UCSD-AML1 (cell line): ENCODE measurements around the gene HMCN1.

ENCODE experiments used
- DNase-seq: peaks from one replicate; lab custom pipeline; 2025; ENCODE audit not compliant: unreplicated experiment; lab: John Stamatoyannopoulos, UW

HMCN1 gene

DNA sequence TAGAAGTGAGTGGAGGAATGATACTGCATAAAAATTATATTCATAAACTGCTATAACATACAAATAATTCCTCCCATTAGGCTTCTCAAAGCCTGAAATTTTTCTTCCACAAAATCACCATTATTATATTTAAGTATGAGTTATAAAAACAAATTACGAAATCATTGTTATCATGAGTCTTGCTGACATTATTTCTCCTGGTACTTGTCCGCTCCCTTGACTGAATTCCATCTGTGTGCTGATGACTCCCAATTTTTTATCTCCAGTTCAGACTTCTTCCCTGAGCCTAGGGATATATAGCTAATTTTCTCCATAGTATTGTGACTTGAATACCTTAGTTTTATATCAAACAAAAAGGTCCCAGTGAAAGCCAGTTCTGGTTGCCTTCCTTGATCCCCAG, 268.2 kb downstream of the HMCN1 start:
- DNase-seq = no peak

DNA sequence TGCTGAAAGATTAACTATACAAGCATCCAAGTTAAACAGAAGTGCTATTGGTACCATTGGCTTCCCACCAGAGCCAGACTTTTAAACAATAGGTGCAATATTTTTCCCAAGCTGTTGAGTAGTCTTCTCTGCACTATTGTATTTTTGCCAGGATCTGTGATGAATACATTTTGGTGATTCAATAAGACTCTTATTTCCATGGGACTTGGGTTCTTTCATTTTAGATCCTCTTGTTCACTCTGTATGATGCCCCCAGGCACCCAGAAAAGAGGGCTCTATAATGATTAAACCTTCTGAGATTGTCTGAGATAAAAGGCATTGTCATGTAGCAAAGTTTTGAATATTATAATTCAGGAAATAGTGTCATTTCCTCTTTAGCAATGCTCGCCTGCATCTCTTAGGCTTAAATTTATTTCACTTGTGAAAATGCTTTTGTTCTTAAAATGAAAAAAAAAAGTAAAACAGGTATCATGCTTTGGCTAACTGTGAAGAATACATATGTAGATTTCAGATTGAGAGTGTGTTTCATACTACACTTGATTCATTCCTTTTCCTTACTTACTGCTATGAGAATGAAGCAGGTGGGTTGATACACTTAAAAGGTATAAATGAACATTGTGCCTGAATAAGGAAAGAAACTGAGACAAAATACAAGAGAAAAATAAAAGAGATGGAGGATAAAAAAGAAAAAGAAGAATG, 275.0 kb downstream of the HMCN1 start:
- DNase-seq = no peak

DNA sequence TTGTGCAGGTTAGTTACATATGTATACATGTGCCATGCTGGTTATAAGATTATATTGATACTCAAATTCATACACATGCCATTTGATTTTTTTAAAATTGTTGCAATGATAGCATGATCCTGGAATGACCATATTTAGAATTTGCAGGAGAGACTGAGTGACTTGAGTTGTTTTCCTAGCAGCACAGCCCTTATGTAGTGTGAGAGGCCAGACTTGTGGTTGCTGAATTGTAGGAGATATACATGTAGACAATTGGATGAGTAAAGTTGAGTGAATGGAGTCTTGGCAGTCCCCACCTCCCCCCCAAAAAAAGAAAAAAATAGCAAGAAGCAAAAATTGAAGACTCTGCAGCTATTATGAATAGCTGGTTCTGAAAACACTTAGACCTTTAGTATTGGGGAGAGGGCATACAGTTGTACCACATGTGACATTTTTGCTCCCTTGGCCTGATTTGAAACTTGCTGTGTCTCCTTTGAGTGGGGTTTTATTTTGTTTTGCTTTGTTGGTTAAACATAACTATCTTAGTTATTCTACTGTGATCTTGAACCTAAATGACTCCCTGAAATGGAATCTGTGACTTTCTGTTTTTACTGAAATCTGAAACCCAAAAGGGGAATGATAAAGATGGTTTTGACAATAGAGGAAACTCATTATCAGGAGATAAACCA, 280.3 kb downstream of the HMCN1 start:
- no peak for DNase-seq

DNA sequence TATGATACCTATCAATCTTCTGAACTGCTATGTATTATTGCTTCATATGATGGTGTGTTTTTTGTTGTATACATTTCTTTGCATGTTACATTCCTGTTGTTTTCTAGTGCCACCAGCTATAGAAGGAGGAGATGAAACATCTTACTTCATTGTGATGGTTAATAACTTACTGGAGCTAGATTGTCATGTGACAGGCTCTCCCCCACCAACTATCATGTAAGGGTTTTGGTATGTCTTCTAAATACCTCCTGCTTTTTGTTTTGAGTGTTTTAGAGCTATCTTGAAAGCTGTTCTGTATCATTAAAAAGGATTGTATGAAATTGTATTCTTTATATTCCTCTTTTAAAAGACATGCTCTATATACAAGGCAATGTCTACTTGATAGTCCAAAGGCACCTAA, 282.7 kb downstream of the HMCN1 start:
- no peak for DNase-seq

DNA sequence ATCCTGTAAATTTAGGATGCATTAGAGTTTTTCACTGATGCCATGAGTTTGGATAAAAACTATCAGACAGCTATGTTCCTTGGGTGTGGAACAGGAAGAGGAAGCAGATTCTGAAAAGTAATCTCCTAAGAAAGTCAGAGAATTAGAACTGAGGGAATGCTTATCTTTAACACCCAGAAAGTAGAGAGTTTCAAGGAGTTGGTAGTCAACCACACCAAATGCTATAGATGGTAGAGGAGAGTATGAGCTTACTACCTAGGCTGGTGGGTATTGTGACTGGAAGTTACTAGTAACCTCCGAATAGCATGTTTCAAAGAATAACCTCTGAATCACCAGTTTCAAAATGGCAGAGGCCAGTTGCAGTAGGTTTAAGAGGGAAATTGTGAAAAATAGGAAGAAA, 288.0 kb downstream of the HMCN1 start:
- DNase-seq = no peak

DNA sequence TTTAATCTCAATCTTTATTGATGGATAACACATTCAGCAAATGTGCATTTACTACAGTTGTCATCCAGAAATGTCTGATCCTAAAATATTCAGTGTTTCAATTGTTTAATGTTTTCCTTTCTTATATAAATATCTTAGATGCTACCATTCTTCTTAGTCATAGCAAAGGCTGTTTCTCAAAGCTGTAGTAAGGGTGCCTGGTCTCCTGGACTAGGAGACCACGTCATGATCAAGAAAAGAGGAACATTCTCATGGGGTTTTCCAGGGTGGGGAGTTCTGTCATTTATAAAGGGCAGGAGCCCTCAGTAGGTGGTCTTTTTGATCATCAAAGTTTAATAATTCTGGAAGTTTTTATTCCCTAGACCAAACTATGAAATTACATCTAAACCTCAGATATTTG, 292.8 kb downstream of the HMCN1 start:
- no peak for DNase-seq

DNA sequence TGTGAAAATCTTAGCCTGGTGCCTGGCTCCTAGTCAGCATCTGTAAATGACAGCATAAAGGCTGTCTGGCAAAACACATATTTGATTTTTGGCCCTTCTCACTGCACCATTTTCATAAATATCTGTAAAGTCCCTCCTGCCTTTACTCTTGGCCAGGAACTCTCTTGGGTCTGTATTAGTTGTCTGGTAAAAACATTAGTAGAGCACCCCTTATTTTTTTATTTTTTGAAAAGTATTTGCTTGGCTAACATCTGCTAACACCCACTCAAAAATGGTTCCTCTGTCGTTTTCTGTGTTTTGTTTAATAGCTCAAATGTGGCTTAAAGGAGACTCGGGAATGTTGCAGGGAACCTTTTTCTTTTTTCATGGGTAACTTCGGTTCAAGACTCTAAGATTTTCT, 293.4 kb downstream of the HMCN1 start:
- no peak for DNase-seq

DNA sequence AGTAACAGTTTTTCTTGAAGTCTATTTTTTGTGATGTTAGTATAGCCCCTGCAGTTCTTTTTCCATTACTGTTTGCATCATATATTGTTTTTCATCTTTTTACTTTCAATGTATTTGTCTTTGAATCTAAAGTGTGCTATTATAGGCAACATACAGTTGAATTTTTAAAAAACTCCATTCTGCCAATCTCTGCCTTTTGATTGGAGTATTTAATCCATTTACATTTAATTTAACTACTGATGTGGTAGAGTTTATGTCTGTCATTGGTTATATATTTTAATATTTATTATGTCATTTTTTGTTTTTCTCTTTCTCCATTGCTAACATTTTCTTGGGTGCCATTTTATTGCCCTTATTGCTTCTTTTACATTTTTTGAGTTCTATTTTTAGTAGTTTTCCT, 296.3 kb downstream of the HMCN1 start:
- no peak for DNase-seq

DNA sequence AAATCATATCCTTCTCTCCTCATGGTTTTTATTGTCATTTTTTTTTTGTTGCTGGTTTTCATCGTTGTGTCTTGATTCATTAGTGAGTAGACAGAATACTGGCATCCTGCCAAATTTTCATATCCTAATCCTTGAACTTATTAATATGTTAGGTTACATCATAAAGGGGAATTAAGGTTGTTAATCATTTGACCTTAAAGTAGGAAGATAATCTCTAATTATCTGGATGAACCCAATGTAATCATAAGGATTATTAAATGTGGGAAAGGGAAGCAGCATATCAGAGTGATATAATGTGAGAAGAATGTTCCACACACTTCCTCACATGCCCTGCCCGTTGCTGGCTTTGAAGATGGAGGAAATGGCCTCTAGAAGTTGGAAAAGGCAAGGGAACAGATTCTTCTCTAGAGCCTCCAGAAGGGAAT, 299.7 kb downstream of the HMCN1 start:
- DNase-seq = no peak

DNA sequence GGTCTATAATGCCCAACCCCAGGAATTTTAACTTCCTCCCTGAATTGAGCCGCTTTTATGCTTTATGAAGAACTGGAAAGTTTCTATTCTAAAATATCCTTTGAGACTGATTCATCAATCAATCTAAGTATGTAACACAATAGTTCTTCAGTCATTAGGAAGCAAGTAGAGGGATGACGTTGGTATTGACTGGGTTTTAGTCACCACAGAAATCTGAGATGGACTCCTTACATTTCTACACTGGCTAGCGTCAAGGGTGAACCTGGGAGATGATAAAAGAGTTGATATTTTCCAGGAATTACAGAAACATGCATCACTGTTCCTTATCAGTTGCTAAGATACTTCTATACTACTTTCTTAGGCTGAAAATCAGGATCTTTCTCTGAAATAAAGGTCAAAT, 308.0 kb downstream of the HMCN1 start:
- no peak for DNase-seq

DNA sequence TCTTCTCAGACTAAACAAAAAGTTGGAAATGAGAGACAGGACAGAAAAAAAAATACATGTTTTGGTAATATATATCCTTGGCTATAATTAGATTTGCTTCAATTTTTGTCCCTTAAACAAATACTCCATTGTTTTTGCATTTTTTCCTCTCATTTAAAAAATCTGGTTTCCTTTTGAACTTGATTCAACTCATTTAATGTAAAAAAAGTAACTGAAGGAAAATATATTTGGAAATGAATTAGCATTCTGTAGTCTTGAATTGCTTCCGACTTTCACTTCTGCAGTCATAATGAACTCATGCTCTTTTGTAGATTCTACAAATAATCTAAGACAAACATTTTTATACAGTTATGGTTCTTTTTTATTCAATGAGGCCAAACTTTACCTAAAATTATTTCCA, 309.1 kb downstream of the HMCN1 start:
- DNase-seq = no peak

DNA sequence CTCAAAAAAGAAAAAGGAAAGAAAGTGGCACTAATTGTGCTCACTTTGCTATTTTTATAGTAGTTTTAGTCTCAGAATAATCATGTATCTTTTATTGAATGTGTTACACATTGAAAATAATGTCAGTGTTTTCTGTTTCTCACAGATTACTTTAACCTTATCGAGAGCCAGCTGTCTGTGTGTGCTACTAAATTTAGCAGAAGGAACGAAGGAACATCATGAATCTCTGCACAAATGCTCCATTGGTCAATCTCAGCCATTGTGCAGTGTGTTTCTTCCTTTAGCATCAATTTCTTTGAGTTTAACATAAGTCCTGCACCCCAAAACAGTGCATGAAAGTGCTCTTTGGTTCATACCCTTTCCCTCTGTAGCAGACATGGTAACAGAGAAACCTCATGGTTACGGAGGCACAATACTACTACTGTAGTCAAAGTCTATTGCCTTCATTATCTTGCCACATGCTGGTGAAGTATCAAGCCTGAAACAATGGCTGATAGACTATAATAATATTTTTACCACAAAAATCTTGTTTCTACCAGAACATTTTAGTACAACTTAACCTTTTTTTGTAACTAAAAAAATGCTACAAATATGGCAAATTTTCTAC, 310.0 kb downstream of the HMCN1 start:
- no peak for DNase-seq

DNA sequence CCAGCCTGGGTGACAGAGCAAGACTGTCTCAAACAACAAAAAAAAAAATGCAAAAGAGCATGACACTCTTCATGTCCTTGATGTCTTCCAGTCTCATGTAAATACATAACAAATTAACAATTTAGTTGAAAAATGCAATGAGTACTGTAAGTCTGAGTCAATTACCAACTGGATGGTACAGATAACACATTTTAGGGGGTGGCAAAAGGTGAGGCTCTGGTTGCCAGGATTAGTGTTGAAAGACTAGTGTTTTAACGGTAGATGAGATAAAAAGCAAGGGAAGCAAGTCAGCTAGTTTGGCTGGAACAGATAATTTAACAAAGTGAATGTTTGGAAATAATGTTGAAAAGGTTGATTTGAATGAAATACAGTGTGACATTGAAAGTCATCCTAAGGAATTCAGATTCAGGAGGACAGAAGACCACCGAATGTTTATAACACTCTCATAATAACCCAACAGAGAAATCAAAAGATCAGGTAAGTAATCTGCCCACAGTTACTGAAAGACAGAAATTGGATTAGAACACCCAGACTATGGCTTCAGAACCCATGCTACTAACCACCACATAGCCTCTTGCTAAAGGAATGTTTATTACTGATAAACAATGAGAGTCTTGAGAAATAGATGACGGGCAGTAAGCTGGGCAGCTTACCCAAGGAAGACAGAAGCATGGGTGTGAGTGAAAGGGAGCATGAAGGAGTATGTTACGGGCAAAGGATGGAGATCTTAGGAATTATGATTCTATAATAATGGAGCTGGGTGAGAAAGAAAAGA, 312.4 kb downstream of the HMCN1 start:
- no peak for DNase-seq

DNA sequence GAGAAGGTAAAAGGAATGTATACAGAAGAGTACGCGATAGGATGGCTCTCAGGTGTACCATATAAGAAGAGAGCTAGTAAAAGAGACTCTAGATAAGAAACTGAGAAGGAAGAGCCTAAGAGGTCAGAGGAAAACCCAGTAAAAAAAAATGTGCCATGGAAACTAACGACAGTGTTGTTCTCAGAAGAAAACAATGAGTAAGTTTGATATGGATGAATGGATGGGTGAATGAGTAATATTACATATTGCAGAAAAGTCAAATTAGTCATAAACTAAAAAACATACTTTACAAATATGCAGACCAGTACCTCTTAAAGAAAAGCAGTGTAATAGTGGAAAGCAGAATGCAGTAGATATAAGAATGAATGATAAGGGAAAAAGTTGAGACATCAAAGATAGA, 316.2 kb downstream of the HMCN1 start:
- DNase-seq = no peak

DNA sequence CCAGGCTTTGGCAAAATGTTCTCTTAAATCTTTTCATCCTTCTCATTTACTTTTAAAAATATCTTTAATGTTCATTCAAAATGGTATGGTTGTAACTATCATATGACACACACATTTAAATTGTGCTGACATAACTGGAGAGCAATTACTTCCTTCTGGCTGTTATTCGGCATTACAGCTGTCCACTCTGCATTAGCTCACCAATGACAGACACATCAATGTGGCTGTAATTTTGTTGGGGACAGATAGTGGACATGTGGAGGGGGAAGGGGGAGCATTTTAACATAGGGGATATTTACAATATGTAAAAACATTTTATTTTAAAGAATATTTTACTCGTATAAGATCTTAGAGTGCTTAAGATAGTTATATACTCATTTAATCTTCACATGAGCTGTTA, 319.8 kb downstream of the HMCN1 start:
- DNase-seq = no peak

DNA sequence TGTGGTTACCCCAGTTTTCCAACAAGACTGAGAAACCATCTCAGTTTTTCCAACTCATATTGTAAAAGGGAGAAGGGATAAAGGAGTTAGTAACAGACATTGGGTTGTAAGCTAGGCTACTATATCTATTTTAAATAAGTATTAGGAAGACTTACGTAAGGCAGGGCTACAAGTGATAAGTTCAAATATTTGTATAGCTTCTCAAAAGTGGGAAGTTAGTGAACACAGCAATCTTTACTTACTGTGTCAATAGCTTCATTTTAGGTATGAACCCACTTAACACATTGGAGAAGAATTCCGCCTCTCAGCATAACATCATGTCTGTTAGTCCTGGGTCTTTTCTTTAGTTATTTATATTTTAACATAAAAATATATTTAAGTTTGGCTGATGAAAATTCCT, 320.7 kb downstream of the HMCN1 start:
- no peak for DNase-seq

DNA sequence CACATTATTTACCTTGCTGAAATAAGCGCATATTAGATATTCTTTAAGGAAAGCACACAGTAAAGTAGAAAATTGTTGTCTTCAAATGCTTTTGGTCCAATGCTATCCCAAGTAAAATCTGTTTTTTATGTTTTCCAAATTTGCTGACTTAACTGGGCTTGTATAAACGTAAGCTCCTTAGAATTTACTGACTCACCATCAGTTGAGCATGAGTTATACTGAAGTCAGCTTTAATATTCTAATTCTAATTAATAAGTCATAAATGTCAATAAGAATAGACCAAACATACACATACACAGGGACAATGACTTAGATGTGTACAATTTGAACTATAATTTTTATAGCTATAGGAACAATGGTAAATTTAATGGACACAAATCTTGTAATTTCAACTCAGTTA, 321.7 kb downstream of the HMCN1 start:
- DNase-seq = no peak

DNA sequence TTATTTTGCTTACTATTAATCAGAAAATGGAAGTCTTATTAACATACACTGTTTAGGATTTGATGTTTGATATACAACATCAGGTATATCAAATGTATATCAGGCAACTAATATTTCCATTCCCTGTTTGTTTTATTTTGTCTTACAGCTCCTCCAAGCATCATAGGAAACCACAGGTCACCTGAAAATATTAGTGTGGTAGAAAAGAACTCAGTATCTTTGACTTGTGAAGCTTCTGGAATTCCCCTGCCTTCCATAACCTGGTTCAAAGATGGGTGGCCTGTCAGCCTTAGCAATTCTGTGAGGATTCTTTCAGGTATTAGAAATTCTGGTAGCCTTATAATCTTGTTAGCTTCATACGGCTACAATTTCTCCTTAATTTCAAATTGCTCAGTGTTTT, 322.9 kb downstream of the HMCN1 start:
- DNase-seq = no peak

DNA sequence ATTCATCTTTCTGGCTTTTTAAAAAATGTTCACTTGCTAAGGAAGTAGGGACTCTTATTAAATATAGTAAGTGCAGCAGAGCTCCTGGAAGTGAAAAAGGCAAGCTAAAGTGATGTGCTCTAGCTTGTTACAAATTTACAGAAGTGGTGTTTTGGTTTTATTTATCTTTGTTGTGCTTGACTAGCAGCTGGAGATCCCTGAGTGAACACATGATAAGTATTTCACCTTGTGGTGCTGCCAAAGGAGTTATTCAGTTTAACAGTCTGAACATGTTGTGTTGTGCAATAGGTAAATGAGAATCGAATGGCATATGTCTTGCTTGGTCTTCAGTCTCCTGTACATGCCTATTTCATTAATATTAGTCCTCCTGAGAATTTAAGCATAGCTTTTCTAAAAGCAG, 325.1 kb downstream of the HMCN1 start:
- DNase-seq = no peak

DNA sequence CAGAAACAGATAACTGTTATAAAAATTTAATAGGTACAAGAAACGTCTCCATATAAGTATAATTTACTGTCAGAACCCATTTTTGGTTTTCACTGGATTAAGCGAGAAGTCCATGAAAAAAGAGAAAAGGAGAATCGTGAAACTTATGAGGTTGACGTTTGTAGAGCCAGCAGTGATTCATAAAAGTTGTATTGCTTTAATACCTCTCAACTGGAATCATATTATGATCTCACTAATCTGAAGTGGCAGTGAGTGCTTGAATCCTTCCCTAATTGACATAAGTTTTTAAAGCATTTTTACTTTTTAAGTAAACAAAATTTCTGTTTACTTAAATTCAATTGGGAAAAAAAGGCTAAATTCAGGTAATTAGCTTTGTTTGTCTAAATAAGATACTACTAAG, 325.6 kb downstream of the HMCN1 start:
- DNase-seq = no peak

DNA sequence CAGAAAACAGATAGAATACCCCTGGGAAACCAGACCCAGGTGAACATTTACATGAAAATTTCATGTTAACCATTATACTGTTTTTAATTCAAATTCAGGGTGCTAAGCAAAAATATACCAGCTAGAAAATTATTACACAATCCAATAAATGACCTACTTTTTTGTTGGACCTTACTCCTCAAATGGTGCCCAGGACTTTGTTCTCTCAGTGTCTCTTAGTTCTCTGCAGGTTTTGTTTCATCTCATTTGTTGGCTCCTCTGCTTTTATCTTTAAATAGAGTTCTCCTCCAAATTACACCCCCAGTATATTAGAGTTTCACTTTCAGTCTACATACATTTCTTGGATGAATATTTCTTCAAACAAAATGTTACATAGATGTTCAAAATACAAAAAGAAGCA, 326.0 kb downstream of the HMCN1 start:
- no peak for DNase-seq

DNA sequence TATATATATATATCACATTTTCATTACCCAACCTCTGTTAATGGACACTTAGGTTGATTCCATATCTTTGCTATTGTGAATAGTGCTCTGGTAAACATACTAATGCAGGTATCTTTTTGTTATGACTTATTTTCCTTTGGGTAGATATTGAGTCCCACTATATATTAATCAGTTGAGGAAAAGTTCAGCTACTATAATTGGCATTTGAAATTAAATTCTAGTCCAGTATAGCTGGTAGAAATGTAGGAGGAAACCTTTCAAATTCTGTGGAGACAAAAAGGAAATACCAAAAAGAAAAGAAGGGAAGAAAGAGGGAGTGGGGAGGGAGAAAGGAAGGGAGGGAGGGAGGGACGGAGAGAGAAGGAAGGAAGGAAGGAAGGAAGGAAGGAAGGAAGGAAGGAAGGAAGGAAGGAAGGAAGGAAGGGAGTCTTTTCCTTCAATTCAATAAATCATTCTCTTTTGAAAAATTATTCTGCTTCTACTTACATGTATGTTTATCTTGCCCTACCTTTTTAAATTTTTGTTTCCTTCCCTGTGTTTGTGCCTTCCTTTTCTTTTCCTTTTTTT, 329.0 kb downstream of the HMCN1 start:
- no peak for DNase-seq
